HG03280 (cell line): ENCODE measurements around the gene SF3A2.

Source experiments
- ATAC-seq: cut with Tn5 transposase; IDR thresholded peaks from one replicate; pipeline ENCODE4 v1.9.1; 2021; ENCODE audit warnings: mild to moderate bottlenecking, moderate library complexity; ENCODE audit not compliant: unreplicated experiment

SF3A2 gene

GRCh38 chr19:2239771-2240770 is 3.4 kb downstream of the SF3A2 start:
- no peak for ATAC-seq

GRCh38 chr19:2240881-2241760 is 4.5 kb downstream of the SF3A2 start:
- ATAC-seq: no peak

GRCh38 chr19:2242092-2242537 is 5.5 kb downstream of the SF3A2 start:
- ATAC-seq: no peak

GRCh38 chr19:2242816-2243215 is 6.2 kb downstream of the SF3A2 start:
- ATAC-seq: no peak

- ATAC-seq: no peak
Measured at GRCh38 chr19:2243274-2244124, 6.9 kb downstream of the SF3A2 start.

- ATAC-seq: no peak
Measured at GRCh38 chr19:2244125-2244411, 7.4 kb downstream of the SF3A2 start.

GRCh38 chr19:2244486-2244885 is 7.9 kb downstream of the SF3A2 start:
- ATAC-seq: no peak

GRCh38 chr19:2245273-2245672 is 8.6 kb downstream of the SF3A2 start:
- no peak for ATAC-seq

- no peak for ATAC-seq
Measured at GRCh38 chr19:2246014-2246620, 9.5 kb downstream of the SF3A2 start.

GRCh38 chr19:2246801-2247361 is 10.3 kb downstream of the SF3A2 start:
- ATAC-seq: no peak

GRCh38 chr19:2247433-2248101 is 10.9 kb downstream of the SF3A2 start:
- ATAC-seq: no peak

- ATAC-seq: no peak
Measured at GRCh38 chr19:2248136-2249009, 11.7 kb downstream of the SF3A2 start.

- no peak for ATAC-seq
Measured at GRCh38 chr19:2249010-2249866, 12.6 kb downstream of the SF3A2 start, which contains the start of gene AMH. Gene AMH, plus strand, starts transcription at chr19:2249323. Its CDS starts 10 bp downstream, at chr19:2249333.

- ATAC-seq: no peak
Measured at GRCh38 chr19:2249880-2250765, 13.5 kb downstream of the SF3A2 start.

- ATAC-seq: no peak
Measured at GRCh38 chr19:2250766-2251105, 14.1 kb downstream of the SF3A2 start.
